Measurements from ENCODE around the gene GLRX3.
"Not testable (repeated sequence)": the region's sequence is repeated elsewhere in the genome, so short reads cannot be mapped to it uniquely, and the experiment has no call there.

Gene GLRX3

DNA sequence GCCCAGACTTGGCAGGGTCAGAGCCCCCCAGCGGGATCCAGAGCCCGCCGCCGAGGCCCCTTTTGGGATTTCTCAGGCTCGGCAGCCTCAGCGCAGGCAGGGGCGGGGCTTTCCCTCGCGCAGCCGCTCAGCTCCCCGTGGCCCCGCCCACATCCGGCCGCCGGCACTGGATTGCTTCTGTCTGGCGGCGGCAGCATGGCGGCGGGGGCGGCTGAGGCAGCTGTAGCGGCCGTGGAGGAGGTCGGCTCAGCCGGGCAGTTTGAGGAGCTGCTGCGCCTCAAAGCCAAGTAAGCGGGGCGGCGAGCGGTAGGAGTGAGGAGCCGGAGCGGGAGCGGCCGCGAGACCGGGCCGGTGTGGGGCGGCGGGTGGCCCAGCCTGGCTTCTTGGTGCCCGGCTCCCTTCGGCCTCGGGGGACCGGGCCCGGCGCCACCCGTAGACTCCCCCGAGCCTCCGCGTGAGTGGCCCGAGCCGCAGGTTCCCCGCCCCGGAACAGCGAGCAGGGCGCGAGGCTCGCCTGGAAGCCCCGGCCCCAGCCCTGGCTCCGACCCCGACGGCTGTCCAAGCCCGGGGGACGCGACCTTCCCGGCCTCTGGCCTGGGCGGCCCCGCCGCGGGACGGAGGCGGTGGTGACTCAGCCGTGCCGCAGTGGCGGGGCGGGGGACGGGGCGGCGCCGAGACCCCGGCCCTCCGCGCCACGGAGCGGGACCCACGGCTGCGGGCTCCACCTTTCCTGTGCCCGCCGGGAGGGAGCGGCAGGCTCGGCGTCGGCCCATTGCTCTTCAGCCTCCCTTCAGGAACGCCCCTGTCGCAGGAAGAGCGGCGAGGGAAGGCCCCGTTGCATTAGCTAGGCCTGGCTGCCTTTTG lies at the start of gene GLRX3:
Gene GLRX3, plus strand, starts transcription at position 166 of the 864 bp plus-strand sequence. Its CDS starts 30 bp downstream, at position 196.
- DNase-seq, result peak; percentile 75

- DNase-seq, result not testable (repeated sequence)
Observed at GRCh38 chr10:130090565-130090964, 45.6 kb upstream of the GLRX3 start.

GRCh38 chr10:130099344-130099743 lies 36.8 kb upstream of the GLRX3 start:
- DNase-seq, result no peak

DNA sequence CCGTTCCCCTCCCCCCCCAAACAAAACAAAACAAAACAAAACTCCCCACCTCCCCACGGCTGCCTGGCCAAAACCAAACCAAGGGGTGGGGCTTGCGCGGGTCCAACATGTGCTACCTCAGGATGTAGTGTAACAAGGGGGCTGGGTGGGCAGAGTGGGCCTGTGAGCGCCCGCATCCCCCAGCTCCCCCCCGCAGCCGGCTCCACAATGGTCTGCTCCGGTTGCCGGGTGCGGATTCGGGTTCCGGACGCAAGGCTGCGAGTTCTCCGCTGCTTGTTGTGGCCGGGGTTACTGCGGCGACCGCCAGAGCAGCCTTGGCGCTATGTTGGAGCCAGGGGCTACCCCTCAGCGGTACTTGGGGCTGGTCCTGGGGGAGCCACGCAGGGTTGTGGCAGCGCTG lies 30.5 kb upstream of the GLRX3 start:
- no peak for DNase-seq

DNA sequence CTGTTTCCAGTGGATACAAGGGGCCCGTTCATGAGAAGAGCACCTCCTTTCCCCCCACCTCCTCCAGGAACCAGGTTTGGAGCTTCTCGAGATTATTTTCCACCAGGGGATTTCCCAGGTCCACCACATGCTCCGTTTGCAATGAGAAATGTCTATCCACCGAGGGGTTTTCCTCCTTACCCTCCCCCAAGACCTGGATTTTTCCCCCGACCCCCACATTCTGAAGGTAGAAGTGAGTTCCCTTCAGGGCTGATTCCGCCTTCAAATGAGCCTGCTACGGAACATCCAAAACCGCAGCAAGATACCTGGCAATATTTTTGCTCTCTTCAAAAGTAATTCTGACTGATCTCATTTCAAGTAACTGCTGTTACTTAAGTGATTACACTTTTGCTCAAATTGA lies 28.0 kb upstream of the GLRX3 start:
- not testable (repeated sequence) for DNase-seq

DNA sequence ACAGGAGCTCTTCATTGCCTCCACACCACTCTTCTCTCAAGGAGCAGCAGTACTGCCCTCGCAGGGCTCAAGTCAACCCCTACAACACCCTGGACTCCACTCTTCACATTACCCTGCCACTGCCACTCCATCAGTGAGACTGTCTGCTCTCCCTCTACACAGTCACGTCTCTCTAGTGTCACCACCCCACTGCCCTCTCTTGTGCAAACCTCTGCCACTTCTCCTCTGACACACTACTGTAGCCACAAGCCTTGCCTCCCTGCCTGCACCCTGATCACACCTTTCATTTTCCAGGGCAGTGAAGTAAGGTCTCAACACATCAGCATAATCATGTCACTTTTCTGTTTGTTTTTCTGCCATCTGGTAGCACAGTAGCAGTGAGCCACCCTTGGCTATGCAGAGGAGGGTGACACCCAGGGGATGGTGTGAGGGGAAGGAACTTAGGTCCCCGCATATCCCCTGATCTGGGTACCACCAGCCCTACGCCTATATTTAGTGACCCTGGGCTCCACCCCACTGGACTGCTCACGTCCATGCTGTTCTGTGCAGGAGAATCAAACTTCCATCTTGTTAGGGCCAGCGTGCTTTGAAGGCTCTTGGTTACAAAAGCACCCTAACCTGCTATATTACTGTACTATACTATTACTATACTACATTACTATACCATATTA lies 27.1 kb upstream of the GLRX3 start:
- DNase-seq, result no peak

DNA sequence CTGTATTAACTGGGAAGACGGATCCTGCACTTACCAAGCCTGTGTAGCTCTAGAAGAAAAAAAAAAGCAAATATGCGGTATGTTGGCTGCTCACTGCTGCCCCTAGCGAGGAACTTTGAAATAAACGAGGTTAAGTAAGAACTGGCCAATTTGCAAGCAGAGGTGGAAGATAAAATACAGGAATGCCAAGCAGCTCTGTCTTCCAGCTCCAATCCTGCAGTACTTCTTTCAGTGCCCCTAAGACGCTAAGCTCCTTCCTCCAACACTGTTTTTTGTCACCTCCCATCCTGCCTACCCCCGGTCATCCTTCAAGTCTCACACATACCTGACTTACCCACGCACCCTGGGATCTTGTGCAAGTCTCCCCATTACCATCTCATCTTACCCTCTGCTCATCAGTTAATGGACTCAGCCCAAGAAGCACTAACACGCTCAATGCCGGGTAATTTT lies 26.4 kb upstream of the GLRX3 start:
- peak; percentile 29 for DNase-seq

DNA sequence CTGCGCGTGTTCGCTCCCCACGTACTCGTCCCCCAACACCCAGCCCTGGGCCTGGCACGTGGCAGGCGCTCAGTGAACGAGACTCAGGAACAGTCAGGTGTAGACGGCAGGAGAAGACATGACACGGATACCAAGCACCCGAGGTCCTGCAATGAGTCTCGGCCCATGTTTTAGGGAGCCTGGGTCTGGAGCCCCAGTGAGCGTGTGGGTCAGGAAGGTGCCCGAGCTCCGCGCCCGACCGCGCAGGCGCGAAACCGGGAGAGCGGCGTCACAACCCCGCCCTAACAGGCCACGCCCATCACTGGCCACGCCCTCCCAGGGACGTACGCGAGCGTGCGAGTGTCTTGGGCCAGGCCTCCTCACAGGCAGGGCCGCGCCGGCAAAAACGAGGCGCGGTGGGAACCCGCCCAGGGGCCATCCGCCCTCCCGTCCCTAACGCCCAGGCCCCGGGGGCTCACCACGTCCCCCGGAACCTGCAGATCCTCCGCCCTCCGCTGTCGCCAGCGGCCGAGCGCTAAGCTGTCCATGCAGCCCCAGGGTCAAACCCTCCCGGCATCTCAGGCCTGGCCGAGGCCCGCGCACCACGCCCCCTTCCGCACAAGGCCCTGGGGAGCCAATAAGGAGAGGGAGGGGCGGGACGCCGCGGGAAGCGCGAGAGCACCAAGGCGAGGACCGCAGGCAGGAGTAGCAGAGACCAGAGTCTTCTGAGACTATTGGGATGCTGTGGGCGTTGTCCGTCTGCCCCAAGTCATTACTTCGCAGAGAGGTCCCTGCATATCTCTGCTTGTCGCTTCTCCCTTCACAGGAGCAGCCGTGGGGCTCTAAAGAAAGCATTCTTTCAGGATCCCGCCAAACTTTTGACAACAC lies 25.7 kb upstream of the GLRX3 start, which contains the start of gene C10orf143:
Gene C10orf143, minus strand, starts transcription at position 585 of the 867 bp plus-strand sequence. Its CDS starts 58 bp downstream, at position 527.
- peak; percentile 80 for DNase-seq

- peak; percentile 79 for DNase-seq
Observed at GRCh38 chr10:130111113-130111851, 24.9 kb upstream of the GLRX3 start.

GRCh38 chr10:130111852-130112180 lies 24.4 kb upstream of the GLRX3 start:
- DNase-seq, result no peak

DNA sequence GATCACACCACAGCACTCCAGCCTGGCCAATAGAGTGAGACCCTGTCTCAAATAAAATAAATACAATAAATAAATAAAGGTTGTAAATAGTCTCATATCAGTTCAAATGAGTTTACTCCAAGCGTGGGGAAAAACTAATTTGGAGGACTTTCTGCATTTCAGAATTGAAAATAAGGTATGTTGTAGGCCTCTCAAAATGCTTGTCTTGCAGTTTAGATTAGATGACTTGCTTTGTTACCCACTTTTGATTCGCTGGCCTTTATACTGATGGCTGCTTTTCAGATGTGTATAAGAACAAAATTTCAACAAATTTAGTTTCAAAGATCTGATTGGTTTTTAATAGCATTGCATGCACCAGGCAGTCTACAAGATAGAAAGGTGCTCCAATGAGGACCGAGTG lies 23.4 kb upstream of the GLRX3 start:
- no peak for DNase-seq

GRCh38 chr10:130116942-130117341 lies 19.2 kb upstream of the GLRX3 start:
- DNase-seq, result not testable (repeated sequence)

DNA sequence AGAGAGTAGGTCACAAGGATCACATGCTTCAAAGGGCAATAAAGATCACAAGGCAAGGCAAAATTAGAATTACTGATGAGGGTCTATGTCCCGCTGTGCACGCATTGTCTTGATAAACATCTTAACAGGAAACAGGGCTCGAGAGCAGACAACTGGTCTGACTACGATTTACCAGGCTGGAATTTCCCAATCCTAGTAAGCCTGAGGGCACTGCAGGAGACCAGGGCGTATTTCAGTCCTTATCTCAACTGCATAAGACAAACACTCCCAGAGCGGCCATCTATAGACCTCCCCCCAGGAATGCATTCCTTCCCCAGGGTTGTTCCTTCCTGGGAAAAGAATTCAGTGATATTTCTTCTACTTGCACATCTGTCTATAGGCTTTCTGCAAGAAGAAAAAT lies 18.7 kb upstream of the GLRX3 start:
- not testable (repeated sequence) for DNase-seq

GRCh38 chr10:130121486-130122079 lies 14.6 kb upstream of the GLRX3 start:
- no peak for DNase-seq

DNA sequence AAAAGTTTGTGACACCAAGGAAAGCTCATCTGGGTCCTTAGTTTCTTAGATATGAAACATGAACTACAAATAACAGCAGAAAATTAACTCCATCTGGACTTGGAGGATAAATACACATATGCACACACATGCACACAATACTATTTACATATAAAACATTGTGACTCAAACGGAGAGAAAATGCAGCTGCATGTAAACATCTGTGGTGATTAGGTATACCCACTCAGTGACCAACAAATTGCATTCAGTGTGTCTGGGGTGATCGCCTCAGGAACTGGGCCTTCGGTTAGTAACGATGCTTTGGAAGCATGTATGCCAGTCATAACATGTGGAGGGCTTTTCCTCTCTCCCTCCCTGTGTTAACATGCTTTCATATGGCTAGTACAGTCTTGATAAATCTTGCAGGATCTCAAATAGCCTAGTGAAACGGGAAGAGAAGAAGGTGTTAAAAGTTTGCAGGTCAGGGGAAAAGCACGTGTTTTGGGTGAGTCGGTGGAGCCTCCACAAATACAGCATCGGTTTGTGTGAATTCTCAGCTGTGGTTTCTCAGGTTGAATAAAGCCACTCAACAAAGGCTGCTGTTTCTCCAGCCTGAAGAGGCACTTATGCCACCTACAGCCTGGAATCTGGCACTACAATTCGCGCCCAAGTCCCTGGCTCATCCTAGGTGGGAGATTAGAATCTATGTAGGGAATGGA lies 8.7 kb upstream of the GLRX3 start:
- no peak for DNase-seq

DNA sequence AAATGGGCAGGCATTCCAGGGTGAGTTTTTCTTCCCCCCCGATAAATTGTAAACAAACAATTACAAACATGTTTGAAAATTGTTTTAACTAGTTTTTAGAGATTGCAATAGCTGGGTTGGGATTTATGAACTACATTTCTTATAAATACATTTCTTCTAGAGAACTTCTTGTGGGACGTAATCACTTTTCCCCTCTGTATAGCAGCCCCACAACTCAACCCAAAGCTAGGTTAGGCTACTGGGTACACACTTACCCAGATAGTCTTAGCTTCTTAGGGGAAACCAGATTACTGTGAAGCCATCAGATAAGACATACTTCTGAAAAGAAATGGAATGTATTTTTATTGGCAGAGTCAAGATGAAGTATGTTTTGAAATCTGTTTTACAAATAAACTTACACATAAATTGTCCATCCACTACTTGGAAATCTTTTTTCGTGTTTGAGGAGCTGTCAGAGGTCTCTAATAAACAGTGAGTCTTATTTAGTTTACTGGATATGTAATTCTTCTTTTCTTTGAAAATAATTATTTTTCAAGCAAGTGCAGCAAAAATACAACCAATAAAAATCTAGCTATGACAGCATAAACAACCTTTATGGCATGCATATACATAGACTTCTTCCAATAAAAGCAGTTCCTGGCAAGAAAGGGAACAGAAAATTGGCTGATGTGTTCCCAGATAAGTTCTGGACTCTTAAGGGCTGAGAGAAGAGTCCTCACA lies 8.0 kb upstream of the GLRX3 start:
- no peak for DNase-seq

DNA sequence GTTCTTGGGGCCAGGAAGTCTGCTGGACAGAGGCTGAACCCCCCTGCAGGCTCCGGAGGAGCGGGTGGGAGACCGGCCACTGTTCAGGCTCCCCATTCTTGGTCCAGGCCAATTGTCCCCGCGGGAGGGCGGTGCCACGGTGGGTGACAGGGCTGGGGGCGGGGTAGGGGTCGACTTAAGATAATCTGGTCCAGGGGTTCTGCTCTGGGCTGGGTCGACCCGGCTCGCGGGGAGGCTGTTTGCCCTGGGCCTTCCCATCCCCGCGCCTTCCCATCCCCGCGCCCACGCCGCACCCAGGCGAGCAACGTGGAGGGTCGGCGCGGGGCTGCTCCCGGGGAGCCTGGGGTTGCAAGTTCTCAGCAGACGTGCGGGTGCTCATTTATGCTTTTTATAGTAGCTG lies 7.3 kb upstream of the GLRX3 start:
- no peak for DNase-seq

DNA sequence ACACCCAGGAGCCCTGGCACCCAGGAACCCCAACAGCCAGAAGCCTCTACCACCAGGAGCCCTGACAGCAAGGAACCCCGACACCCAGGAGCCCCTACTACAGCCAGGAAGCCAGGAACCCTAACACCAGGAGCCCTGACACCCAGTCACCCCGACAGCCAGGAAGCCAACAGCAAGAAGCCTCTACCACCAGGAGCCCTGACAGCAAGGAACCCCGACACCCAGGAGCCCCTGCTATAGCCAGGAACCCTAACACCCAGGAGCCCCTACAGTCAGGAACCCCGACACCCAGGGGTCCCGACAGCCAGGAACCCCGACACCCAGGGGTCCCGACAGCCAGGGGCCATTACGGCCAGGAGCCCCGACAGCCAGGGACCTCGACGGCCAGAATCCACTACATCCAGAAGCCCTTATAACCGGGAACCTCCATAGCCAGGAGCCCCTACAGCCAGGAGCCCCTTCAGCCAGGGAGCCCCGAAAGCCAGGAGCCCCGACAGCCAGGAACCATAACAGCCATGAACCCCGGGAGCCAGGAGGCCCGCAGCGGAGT lies 440 bp upstream of the GLRX3 start:
- DNase-seq, result no peak

- no peak for DNase-seq
Observed at GRCh38 chr10:130137090-130137448, 878 bp downstream of the GLRX3 start.

Data from NCI-H2029 (cell line).